HEK293T (cell line): ENCODE measurements around the gene HDHD5.

Experiments used
- ARNT ChIP-seq: fragments of 450-650 bp; IDR thresholded peaks from 2 replicates; pipeline ENCODE4 v1.6.1; 2017; ENCODE audit warnings: mild to moderate bottlenecking
- BHLHE40 ChIP-seq: fragments of 450-650 bp; IDR thresholded peaks from 2 replicates; pipeline ENCODE4 v1.6.1; 2016; ENCODE audit warnings: mild to moderate bottlenecking, moderate library complexity, borderline replicate concordance
- ELF4 ChIP-seq: fragments of 450-650 bp; IDR thresholded peaks from 2 replicates; pipeline ENCODE4 v1.6.1; 2017; ENCODE audit warnings: antibody characterized with exemption
- FOXA1 ChIP-seq: fragments of 450-650 bp; IDR thresholded peaks from 2 replicates; pipeline ENCODE4 v1.6.1; 2016; ENCODE audit warnings: mild to moderate bottlenecking
- FOXK2 ChIP-seq: fragments of 450-650 bp; IDR thresholded peaks from 2 replicates; pipeline ENCODE4 v1.6.1; 2016; ENCODE audit warnings: mild to moderate bottlenecking
- FOXM1 ChIP-seq: fragments of 450-650 bp; IDR thresholded peaks from 2 replicates; pipeline ENCODE4 v1.6.1; 2017; ENCODE audit warnings: mild to moderate bottlenecking, borderline replicate concordance
- HDGF ChIP-seq: fragments of 450-650 bp; IDR thresholded peaks from 2 replicates; pipeline ENCODE4 v1.6.1; 2017; ENCODE audit warnings: antibody characterized with exemption, borderline replicate concordance
- L3MBTL2 ChIP-seq: fragments of 450-650 bp; conservative IDR thresholded peaks from 2 replicates; pipeline ENCODE4 v1.6.1; 2016; ENCODE audit warnings: mild to moderate bottlenecking
- LEF1 ChIP-seq: fragments of 450-650 bp; IDR thresholded peaks from 2 replicates; pipeline ENCODE4 v1.6.1; 2017; ENCODE audit warnings: mild to moderate bottlenecking, borderline replicate concordance
- NFRKB ChIP-seq: fragments of 450-650 bp; IDR thresholded peaks from 2 replicates; pipeline ENCODE4 v1.6.1; 2016; ENCODE audit warnings: mild to moderate bottlenecking, moderate library complexity
- PKNOX1 ChIP-seq: fragments of 450-650 bp; IDR thresholded peaks from 2 replicates; pipeline ENCODE4 v1.6.1; 2016
- SP1 ChIP-seq: fragments of 450-650 bp; IDR thresholded peaks from 2 replicates; pipeline ENCODE4 v1.6.1; 2017
- SUZ12 ChIP-seq: fragments of 450-650 bp; IDR thresholded peaks from 2 replicates; pipeline ENCODE4 v1.6.1; 2016; ENCODE audit warnings: mild to moderate bottlenecking
- ZNF384 ChIP-seq: fragments of 450-650 bp; IDR thresholded peaks from 2 replicates; pipeline ENCODE4 v1.6.1; 2016

- TF ChIP-seq PKNOX1, result no peak
- no peak for TF ChIP-seq FOXA1
- TF ChIP-seq FOXM1, result no peak
- TF ChIP-seq BHLHE40, result no peak
- TF ChIP-seq NFRKB, result no peak
- no peak for TF ChIP-seq ELF4
- TF ChIP-seq SUZ12, result no peak
- TF ChIP-seq L3MBTL2, result no peak
- TF ChIP-seq LEF1, result no peak
- no peak for TF ChIP-seq SP1
- TF ChIP-seq HDGF, result no peak
- TF ChIP-seq ZNF384, result no peak
- no peak for TF ChIP-seq FOXK2
- no peak for TF ChIP-seq ARNT
These were observed 27.4 kb downstream of the HDHD5 start for GRCh38 chr22:17131686-17132085.
